NCI-H446 treated with DMSO at 0.1 percent for 48 hours (cell line): Measurements from ENCODE around the gene SERINC3.

ENCODE experiments used
- DNase-seq: peaks from one replicate; lab custom pipeline; 2025; lab: John Stamatoyannopoulos, UW

Gene SERINC3

DNA sequence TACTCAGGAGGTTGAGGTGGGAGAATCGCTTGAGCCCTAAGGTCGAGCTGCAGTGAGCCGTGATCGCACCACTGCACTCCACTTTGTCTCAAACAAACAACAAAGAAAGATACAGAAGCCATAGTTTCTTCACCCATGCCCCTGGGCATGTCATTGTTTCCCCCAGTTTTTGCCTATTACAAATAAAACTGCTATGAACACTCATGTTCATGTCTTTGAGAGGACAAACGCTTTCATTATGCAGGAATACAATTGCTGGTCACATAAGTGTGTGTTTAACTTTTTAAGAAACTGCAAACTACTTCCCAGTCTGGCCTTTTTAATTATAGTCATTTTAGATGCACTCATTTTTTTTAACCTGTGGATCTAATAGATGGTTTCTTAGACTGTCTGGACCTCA is 58.4 kb downstream of the SERINC3 start:
- DNase-seq = no peak

DNA sequence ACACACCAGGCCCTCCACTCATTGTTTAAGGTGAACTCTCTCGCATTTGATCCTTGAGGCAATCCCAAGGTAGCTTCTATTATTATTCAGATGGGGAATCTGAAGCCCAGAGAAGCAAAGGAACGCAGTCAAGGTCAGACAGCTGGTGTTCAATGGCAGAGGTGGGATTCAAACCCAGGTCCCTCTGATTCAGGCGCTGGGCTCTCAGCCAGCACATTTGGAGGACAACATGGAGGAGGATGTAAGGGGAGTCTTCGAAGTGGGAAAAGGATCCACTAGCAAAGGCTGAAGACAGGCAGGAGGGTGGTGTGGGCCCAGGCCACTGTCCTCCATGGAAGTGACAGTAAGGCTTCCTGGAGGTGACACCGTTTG is 60.1 kb downstream of the SERINC3 start:
- no peak for DNase-seq

DNA sequence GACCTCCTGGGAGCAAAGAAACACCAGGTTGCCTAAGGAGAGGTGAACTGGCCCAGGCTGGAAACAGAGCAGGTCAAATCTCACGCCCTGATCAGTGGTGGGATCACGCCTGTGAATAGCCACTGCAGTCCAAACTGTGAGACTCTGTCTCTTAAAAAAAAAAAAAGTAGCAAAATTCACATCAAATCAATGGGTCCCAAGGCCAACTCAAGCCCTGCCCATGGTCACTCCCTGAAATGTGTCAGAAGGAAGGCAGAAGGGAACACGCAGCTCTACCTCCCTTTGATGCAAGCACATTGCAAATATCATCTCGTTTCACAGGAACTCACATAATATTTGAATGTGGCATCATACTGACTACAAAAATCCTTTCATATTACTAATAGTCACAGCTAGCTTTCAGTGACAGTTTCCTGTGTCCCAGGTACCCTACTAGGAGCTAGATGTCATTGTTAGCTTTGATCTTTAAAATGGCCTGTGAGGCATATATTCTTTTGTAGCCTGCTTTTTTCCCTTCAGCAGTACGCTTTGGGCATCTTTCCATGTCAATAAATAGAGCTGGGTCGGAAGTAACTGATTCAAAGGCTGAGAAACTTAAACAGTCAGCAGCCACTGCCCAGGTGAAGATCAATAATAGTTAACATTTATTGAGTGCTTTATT is 60.6 kb downstream of the SERINC3 start:
- no peak for DNase-seq

DNA sequence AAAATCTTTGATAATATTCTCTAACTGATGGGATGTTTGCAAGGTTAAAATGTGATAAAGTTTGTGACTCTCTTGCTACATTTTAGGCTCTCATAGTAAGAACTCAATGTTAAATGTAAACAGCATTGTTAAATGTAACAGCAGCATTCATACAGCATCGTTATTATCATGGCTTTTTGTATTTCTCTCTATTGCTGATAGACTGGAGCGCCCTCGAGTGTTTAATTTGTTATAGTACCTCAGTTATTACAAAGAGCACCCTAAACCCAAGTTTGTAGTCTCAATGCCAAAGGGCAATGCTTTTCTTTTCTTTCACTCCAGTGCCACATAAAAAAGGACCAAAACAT is 61.1 kb downstream of the SERINC3 start:
- no peak for DNase-seq

DNA sequence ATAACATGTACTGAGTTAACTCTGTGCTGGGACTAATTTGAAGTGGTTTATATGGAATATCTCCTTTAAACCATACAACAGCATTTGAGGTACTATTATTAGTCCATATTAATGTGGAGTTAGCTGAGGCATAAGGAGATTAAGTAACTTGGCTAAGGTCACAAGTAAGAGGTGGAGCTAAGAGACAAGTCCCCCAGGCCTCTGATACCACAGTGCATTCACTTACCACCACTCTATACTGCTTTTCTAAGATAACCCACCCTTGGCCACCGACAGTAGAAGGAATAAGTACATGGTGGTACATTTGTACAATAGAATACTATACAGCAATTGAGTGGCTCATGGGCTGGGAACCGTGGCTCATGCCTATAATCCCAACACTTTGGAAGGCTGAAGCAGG is 62.6 kb downstream of the SERINC3 start:
- DNase-seq = no peak

DNA sequence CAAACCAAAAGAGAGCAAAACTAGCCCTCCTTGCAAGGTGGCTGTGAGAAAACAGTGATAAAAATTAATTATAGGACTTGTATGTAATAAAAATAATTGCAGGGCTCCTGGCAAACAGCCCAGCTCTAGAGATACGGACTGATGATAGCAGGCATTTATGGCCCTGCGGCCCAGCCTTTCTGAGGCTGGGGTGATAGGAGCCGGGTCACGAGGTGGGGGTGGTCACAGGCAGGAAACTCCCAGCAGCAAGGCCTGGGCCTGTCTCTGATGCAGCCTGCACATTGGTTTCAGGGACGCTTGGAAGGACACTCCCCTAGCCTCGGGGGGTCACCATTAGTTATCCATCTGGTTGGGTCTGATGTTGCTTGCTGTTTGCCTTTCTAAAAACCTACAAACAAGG is 64.9 kb downstream of the SERINC3 start:
- no peak for DNase-seq

DNA sequence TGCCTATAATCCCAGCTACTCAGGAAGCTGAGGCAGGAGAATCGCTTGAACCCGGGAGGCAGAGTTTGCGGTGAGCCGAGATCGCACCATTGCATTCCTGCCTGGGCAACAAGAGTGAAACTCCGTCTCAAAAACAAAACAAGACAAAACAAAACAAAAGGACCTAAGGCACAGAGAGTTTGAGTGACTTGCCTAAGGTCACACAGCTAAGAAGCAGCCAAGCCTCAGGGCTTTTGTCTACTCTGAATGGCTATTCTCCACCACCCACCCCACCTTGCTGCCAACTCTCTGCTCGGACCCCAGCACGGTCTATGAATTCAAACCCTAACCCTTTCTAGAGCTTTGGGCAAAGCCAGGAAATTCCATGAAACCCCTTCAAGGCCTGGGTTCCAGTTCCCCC is 65.3 kb downstream of the SERINC3 start:
- no peak for DNase-seq

DNA sequence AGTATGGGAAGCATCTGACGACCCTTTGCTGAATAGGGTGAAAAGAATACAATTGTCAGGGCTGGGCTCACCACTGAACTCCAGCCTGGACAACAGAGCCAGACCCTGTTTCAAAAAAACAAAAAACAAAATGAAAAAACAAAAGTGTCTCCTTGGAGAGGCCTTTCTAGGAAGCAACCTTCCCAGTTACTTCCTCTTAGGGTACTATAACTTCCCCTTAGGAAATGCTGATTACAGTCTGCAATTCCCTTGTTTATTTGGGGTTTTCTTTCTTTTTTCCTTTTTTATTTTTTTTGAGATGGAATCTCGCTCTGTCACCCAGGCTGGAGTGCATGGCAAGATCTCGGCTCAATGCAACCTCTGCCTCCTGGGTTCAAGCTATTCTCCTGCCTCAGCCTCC is 66.7 kb downstream of the SERINC3 start:
- no peak for DNase-seq

DNA sequence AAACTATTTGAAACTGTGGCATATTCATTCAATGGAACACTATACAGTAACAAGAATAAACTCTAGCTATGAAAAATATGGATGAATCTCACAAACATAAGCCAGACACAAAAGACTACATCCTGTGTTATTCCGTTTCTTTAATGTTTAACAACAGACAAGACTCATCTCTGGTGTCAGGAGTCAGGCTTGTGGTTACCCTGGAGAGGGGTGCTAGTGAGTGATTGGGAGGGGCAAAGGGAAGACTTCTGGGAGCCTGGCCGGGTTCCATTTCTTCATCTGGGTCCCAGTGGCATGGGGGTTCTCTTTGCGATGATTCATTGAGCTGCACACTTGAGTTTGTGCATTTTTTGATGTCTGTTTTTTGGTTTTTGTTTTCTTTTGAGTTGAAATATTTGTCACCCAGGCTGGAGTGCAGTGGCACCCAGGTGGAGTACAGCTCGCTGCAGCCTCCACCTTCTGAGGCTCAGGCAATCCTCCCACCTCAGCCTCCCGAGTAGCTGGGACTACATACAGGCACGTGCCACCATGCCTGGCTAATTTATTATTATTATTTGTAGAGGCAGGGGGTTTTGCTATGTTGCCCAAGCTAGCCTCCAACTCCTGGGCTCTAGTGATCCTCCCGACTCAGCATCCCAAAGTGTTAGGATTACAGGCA is 67.4 kb downstream of the SERINC3 start:
- DNase-seq = no peak

DNA sequence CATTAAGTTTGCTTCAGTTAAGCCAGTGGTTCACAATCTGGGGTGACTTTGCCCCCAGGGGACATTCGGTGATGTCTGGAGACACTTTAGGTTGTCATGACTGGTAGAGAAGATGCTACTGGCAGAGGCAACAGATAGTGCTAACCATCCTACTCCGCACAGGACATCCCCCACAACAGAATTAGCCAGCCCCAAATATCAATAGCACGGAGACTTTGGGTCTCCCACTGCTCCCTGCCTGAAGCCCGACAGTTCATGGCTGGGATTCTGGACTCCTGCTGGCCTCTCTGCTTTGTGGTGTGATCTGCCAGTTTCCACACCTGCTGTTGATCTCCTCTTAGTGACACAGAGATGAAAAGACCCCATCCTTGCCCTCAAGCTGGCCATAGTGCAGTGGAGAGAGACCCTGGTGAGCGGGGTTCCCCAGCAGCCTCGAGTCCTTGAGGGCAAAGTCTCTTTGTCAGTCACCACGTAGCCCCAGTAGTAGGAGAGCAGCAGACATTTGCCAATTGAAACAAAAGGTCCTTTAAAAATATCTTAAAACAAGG is 70.9 kb downstream of the SERINC3 start:
- no peak for DNase-seq

DNA sequence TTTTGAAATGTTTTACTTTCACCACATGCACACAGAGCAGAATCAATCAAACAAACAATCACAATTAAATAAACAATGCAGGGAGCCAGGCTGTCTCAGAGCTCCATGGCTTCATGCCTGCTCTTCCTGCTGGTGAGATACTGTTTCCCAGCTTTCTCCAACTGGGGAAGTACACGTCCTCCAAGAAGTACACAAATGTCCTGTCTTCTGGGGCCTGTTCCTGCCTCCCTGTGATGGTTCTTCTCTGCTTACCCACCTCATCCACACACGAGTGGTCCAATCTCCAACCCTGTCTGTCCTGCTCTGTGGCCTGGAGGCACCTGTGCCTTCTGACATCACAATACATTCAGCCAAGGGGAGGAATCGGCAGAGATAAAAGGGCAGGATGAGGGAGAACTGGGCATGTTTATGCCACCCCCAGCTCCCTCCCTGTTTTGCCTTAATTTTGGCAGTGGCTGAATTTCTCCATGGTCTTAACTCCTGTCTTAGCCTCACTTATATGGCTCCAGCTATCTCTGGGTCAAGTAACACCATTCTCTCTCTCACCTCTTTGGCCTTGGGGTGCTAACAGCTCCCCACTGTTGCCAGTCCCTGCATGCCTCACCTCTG is 71.5 kb downstream of the SERINC3 start:
- DNase-seq = no peak

DNA sequence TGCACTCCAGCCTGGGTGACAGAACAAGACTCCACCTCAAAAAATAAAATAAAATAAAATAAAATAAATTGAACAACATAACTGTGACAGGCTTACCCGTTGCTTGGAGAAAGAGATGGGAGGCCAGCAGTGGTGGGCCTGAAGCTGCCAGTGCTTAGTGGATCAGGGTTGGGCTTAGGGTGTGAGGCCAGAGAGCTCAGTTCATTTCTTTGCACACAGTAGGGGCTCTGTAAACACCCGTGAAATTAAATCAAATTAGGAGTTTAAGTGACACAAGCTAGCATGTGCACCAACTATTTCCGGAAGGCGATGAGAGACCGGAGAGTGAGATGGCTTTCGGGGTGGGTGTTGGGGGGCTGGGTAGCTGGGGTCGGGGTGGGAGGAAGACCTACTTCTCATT is 72.0 kb downstream of the SERINC3 start:
- DNase-seq = no peak

DNA sequence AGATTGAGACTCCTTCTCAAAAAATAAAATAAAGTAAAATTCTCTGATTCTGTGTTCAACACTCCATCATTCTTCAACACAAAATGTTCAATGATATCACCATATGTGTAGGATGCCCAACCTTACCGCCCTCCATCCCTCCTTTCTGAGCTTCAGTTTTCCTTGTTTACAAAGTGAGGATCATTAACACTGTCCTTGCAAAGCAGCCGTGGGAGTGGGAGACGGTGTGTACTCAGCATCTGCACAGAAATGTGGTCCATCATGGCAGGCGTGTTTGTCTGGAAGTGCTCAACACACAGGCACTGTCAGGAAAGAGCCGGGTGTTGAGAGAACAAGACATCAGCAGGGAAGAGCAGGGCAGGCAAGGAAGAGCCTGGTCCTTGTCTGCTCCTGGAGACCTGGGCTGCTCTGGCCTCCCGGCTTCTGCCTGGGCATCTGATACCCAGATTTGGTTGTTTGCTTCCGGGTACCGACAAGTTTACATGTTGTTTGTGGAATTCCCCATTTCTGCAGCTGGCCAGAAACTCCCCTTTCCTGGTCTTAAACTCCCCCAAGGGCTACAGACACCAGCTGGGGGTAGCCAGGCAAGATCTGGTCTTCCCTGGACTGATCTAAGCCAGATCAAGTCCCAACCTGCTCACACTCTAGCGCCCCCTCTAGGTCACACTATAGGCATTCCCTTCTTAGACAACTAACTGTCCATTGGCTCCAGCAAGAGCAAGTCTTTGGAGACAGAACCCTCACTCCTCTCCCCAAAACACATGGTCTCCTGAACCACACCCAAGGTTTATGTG is 72.9 kb downstream of the SERINC3 start:
- DNase-seq = no peak

DNA sequence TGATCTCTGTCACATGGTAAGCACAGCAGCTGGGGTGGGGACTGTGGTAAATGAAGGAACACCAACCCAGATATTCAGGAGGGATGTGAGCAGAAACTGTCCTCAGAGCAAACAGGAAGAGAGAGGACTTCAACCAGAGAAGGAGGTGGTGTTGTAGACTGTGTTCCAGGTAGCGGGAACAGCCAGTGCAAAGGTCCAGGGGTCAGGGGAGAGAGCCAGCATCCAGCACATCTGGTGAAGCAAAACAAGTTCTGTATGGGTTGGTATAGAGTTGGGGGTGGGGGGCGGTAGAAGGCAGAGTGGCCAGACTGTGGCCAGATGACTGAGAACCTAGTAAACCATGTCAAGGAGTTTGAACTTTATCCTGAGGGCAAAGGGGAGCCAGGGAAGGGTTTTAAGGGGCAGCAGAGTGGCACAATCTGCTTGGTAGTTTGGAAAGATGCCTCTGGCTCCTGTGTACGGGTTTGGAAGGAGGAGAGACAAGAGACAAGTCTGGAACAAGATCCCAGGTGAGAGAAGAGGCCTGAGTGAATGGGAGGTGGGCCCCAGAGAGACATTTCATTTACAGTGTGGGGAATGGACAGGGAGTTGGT is 73.9 kb downstream of the SERINC3 start:
- DNase-seq = no peak
